ENCODE results near the gene TUBB4B.

DNA sequence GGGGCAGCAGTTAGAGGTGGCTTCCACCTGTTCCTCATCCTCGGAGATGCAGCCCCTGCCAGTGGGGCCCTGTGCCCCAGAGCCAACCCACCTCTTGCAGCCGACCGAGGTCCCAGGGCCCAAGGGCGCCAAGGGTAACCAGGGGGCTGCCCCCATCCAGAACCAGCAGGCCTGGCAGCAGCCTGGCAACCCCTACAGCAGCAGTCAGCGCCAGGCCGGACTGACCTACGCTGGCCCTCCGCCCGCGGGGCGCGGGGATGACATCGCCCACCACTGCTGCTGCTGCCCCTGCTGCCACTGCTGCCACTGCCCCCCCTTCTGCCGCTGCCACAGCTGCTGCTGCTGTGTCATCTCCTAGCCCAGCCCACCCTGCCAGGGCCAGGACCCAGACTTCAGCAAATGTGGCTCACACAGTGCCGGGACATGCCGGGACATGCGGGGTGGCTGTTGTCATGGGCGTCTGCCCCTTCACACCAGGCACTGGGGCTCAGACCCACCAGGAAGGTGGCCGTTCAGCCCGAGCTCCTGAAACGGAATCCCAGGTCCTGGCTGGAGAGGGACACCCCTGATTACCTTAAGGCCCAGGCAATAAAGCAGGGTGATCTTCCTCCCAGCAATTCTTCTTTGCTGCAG, 15.3 kb upstream of the TUBB4B start:
- TF ChIP-seq, protein P1, sequence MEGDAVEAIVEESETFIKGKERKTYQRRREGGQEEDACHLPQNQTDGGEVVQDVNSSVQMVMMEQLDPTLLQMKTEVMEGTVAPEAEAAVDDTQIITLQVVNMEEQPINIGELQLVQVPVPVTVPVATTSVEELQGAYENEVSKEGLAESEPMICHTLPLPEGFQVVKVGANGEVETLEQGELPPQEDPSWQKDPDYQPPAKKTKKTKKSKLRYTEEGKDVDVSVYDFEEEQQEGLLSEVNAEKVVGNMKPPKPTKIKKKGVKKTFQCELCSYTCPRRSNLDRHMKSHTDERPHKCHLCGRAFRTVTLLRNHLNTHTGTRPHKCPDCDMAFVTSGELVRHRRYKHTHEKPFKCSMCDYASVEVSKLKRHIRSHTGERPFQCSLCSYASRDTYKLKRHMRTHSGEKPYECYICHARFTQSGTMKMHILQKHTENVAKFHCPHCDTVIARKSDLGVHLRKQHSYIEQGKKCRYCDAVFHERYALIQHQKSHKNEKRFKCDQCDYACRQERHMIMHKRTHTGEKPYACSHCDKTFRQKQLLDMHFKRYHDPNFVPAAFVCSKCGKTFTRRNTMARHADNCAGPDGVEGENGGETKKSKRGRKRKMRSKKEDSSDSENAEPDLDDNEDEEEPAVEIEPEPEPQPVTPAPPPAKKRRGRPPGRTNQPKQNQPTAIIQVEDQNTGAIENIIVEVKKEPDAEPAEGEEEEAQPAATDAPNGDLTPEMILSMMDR (IDR thresholded peaks at IDR 0.05) = no peak
- TF ChIP-seq POLR2A (IDR thresholded peaks at IDR 0.05) = no peak
- no peak for TF ChIP-seq POLR2AphosphoS5 (IDR thresholded peaks at IDR 0.05; ENCODE audit: insufficient read depth in 1 of 2, low read depth in 1 of 2)

Measured in vagina (tissue), 2 donors.